Activated CD8-positive, alpha-beta memory T cell treated with anti-CD3 and anti-CD28 coated beads for 1 hour (primary cell): ENCODE measurements around the gene NAT10.
A peak's percentile ranks its signal among the peaks of the same experiment; 100 is the strongest.
"Not testable (repeated sequence)": the region's sequence is repeated elsewhere in the genome, so short reads cannot be mapped to it uniquely, and the experiment has no call there.

Experiments
- DNase-seq, 2 donors: peaks; one replicate each; pipeline ENCODE4 v3.0.0-alpha.2; 2020; ENCODE audit warnings: low read depth in 1 of 2; ENCODE audit errors: extremely low read depth in 1 of 2

NAT10 gene

GRCh38 chr11:34105079-34105956, at the start of gene NAT10:
TSS of gene NAT10 (plus strand) at chr11:34105629. CDS start at chr11:34108226, 2,597 bp downstream.
- DNase-seq = peak; percentile 93 to 97

- no peak for DNase-seq
These were observed 48.8 kb upstream of the NAT10 start for GRCh38 chr11:34056672-34057071.

GRCh38 chr11:34063061-34063795, 42.2 kb upstream of the NAT10 start:
- no peak for DNase-seq

GRCh38 chr11:34064291-34064690, 41.1 kb upstream of the NAT10 start:
- DNase-seq = no peak

- no peak for DNase-seq
These were observed 39.8 kb upstream of the NAT10 start for GRCh38 chr11:34065505-34066203.

- DNase-seq = not testable (repeated sequence)
These were observed 38.7 kb upstream of the NAT10 start for GRCh38 chr11:34066766-34067165.

- no peak for DNase-seq
These were observed 37.9 kb upstream of the NAT10 start for GRCh38 chr11:34067383-34068065.

GRCh38 chr11:34068111-34068510, 37.3 kb upstream of the NAT10 start:
- no peak for DNase-seq

GRCh38 chr11:34071306-34071705, 34.1 kb upstream of the NAT10 start:
- DNase-seq = not testable (repeated sequence)

GRCh38 chr11:34072041-34072440, 33.4 kb upstream of the NAT10 start:
- DNase-seq = no peak

GRCh38 chr11:34072832-34073231, 32.6 kb upstream of the NAT10 start:
- no peak for DNase-seq

- DNase-seq = no peak
These were observed 31.0 kb upstream of the NAT10 start for GRCh38 chr11:34074391-34074790.

GRCh38 chr11:34075178-34075820, 30.1 kb upstream of the NAT10 start:
- DNase-seq = no peak

GRCh38 chr11:34080609-34081008, 24.8 kb upstream of the NAT10 start:
- DNase-seq = no peak

- no peak for DNase-seq
These were observed 20.8 kb upstream of the NAT10 start for GRCh38 chr11:34084637-34085036.

- DNase-seq = no peak
These were observed 18.7 kb upstream of the NAT10 start for GRCh38 chr11:34086554-34087283.

GRCh38 chr11:34091825-34092224, 13.6 kb upstream of the NAT10 start:
- no peak for DNase-seq

GRCh38 chr11:34094900-34095299, 10.5 kb upstream of the NAT10 start:
- DNase-seq = not testable (repeated sequence)

- DNase-seq = no peak
These were observed 6.6 kb upstream of the NAT10 start for GRCh38 chr11:34098813-34099212.

- no peak for DNase-seq
These were observed 750 bp upstream of the NAT10 start for GRCh38 chr11:34104680-34105078.
